ENCODE measurements around the gene STOML1. TPM values are rescaled to one million over a fixed set of nuclear protein-coding genes. Genes with fewer than 3 reads are reported as not detected.

Gene STOML1
- total and polyA plus RNA-seq, 10 of the 15 experiments (the other 5 are each of a cell fraction or from before 2014, with no cell fraction given): 0.14 to 13.6 (median 8.3) TPM

DNA sequence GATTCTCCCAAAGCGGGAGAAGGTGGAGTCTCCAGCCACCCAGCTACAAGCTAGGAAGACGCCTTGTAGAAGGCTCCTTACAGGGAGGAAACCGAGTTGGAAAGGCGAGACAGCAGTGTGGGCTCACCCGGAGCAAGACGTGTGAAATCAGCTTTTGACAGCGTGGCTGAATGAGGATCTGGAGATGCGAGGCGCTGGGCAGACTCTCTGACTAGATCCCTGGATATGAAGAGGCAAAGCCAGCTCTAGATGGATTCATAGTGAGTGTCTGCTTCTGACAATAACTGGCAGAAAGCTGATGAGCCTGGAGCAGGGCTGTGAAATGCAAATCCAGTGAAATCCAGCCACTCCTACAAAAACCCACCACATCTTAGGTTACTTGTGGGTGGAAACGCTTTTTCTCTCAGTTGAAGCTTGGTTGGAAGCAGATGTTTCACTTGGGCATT lies 49.2 kb upstream of the STOML1 start (continued):
- TF ChIP-seq, protein P1, sequence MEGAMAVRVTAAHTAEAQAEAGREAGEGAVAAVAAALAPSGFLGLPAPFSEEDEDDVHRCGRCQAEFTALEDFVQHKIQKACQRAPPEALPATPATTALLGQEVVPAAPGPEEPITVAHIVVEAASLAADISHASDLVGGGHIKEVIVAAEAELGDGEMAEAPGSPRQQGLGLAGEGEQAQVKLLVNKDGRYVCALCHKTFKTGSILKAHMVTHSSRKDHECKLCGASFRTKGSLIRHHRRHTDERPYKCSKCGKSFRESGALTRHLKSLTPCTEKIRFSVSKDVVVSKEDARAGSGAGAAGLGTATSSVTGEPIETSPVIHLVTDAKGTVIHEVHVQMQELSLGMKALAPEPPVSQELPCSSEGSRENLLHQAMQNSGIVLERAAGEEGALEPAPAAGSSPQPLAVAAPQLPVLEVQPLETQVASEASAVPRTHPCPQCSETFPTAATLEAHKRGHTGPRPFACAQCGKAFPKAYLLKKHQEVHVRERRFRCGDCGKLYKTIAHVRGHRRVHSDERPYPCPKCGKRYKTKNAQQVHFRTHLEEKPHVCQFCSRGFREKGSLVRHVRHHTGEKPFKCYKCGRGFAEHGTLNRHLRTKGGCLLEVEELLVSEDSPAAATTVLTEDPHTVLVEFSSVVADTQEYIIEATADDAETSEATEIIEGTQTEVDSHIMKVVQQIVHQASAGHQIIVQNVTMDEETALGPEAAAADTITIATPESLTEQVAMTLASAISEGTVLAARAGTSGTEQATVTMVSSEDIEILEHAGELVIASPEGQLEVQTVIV (IDR thresholded peaks at IDR 0.05; ENCODE audit: borderline replicate concordance, partially characterized antibody): no peak
- TF ChIP-seq BACH1 (IDR thresholded peaks at IDR 0.05; ENCODE audit: borderline replicate concordance) (no peak), IKZF2 (IDR thresholded peaks at IDR 0.05) (no peak), SREBF2 (IDR thresholded peaks at IDR 0.05; ENCODE audit: low read length) (no peak), IRF4 (IDR thresholded peaks at IDR 0.05; ENCODE audit: low read depth, low read length) (no peak)

DNA sequence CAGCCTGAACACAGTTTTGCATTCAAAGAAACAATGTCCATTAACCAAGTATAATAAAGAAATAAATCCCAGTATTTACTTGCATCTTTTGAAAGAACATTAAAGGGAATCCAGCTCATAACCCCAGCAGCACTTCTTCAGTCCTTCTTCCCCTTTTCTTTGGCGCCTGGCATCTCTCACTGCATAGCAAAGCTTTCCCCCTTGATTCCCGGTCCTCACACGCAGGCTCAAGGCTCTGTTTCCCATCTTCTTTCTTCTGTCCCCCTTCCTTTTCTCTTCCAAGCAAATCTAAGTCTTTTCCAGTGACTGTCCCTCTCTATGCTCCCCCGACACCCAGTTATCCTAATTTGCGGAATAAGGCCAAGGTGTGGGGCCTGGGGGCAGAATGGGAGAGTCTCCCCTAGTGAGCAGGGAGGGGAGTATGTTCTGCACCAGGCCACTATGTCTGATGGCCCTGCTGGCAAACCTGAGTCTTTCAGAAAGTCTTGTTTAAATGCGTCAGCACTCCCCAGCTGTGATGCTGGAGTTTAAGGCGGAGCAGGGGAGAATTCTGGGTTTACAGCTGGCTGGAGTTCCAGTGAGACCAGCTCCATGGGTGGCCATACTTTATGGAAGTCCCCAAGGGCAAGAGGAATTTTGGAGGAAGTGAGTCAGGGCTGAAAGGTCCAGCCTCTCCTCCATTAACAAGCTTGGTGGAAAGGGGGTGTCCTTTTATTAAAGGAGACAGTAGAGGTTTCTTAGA lies 48.2 kb upstream of the STOML1 start:
- H3K4me3 ChIP-seq: no peak overlapping the region
- ChIA-PET SMC1A (ENCODE audit: uncharacterized antibody, unreplicated experiment) (interaction anchor here (1.8 kb wide), 1 partner anchor 67 kb away, joined by 7 read pairs; no protein-coding TSS in a partner anchor), POLR2A (interaction anchor here (0.5 to 1.1 kb wide), 2 partner anchors 15 to 341 kb away, joined by 3 read pairs; no protein-coding TSS in a partner anchor), RAD21 (ENCODE audit: unreplicated experiment) (interaction anchor here (5.5 kb wide), 1 partner anchor 67 kb away, joined by 28 read pairs; no protein-coding TSS in a partner anchor), CTCF (interaction anchor here (0.6 to 5.1 kb wide), 7 partner anchors 8 to 397 kb away, joined by 3 to 30 read pairs (median 8); no protein-coding TSS in a partner anchor)
- BruUV-seq (replicated peaks): no TSS peak
- no peaks in the 10 kb centered on the region for H3K9me3 ChIP-seq (replicated peaks; ENCODE audit: control insufficient read depth, insufficient read depth, low read length)
- no peak for DNase-seq (ENCODE audit: low read depth, low spot score)
- ATAC-seq: no peak
- no peaks in the 10 kb centered on the region for H3K27me3 ChIP-seq (replicated peaks in 1 of 2; ENCODE audit: control insufficient read depth in 2 of 2, insufficient read depth in 2 of 2, low read length in 1 of 2)
- FAIRE-seq: no peak
- H3K4me2 ChIP-seq (ENCODE audit: control insufficient read depth, insufficient read depth): no peak overlapping the region
- peaks cover 9 to 17% of the 10 kb centered on the region in 2 experiments for H3K36me3 ChIP-seq (ENCODE audit: control insufficient read depth in 2 of 2, insufficient read depth in 2 of 2, low read length in 1 of 2)
- H3K27ac ChIP-seq (ENCODE audit: control insufficient read depth, insufficient read depth): no peak overlapping the region
- in situ Hi-C loops (cut with MboI) (no loop called here), intact Hi-C loops (cut with micrococcal nuclease; ENCODE audit: unreplicated experiment) (no loop called here)
- WGBS (ENCODE audit: insufficient coverage, insufficient replicate concordance, low lambda C conversion rate, missing lambda C conversion rate): 96% methylated on average over 7 of the region's 7 CpGs
- no peaks in the 10 kb centered on the region for H4K20me1 ChIP-seq (ENCODE audit: control insufficient read depth, insufficient read depth)
- no peaks in the 10 kb centered on the region for H3K79me2 ChIP-seq (ENCODE audit: control insufficient read depth, insufficient read depth, low read length)
- H3K4me1 ChIP-seq (ENCODE audit: control insufficient read depth, insufficient read depth, low read length): no peaks in the 10 kb centered on the region
- H2AFZ ChIP-seq (ENCODE audit: control insufficient read depth, low read depth, low read length): no peak overlapping the region
- no peak overlapping the region for H3K9ac ChIP-seq (ENCODE audit: control insufficient read depth, insufficient read depth, low read length)
- no peak for TF ChIP-seq NFXL1 (IDR thresholded peaks at IDR 0.05; ENCODE audit: borderline replicate concordance)
- TF ChIP-seq, protein P2, sequence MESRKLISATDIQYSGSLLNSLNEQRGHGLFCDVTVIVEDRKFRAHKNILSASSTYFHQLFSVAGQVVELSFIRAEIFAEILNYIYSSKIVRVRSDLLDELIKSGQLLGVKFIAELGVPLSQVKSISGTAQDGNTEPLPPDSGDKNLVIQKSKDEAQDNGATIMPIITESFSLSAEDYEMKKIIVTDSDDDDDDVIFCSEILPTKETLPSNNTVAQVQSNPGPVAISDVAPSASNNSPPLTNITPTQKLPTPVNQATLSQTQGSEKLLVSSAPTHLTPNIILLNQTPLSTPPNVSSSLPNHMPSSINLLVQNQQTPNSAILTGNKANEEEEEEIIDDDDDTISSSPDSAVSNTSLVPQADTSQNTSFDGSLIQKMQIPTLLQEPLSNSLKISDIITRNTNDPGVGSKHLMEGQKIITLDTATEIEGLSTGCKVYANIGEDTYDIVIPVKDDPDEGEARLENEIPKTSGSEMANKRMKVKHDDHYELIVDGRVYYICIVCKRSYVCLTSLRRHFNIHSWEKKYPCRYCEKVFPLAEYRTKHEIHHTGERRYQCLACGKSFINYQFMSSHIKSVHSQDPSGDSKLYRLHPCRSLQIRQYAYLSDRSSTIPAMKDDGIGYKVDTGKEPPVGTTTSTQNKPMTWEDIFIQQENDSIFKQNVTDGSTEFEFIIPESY (IDR thresholded peaks at IDR 0.05): no peak
- no peak for TF ChIP-seq MXI1 (IDR thresholded peaks at IDR 0.05; ENCODE audit: low read depth, low read length)
- TF ChIP-seq NFYA (IDR thresholded peaks at IDR 0.05; ENCODE audit: borderline replicate concordance, low read depth, low read length): no peak
- TF ChIP-seq EGR1 (IDR thresholded peaks at IDR 0.05; ENCODE audit: borderline replicate concordance in 1 of 2, low read depth in 2 of 2, low read length in 2 of 2): no peak
- TF ChIP-seq, protein P3, sequence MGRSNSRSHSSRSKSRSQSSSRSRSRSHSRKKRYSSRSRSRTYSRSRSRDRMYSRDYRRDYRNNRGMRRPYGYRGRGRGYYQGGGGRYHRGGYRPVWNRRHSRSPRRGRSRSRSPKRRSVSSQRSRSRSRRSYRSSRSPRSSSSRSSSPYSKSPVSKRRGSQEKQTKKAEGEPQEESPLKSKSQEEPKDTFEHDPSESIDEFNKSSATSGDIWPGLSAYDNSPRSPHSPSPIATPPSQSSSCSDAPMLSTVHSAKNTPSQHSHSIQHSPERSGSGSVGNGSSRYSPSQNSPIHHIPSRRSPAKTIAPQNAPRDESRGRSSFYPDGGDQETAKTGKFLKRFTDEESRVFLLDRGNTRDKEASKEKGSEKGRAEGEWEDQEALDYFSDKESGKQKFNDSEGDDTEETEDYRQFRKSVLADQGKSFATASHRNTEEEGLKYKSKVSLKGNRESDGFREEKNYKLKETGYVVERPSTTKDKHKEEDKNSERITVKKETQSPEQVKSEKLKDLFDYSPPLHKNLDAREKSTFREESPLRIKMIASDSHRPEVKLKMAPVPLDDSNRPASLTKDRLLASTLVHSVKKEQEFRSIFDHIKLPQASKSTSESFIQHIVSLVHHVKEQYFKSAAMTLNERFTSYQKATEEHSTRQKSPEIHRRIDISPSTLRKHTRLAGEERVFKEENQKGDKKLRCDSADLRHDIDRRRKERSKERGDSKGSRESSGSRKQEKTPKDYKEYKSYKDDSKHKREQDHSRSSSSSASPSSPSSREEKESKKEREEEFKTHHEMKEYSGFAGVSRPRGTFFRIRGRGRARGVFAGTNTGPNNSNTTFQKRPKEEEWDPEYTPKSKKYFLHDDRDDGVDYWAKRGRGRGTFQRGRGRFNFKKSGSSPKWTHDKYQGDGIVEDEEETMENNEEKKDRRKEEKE (IDR thresholded peaks at IDR 0.05): no peak
- no peak for TF ChIP-seq SPI1 (IDR thresholded peaks at IDR 0.05; ENCODE audit: borderline replicate concordance, insufficient read depth, low read depth, low read length)
- no peak for TF ChIP-seq NFIC (IDR thresholded peaks at IDR 0.05; ENCODE audit: low read depth, low read length)
